Endothelial cell of umbilical vein (primary cell): ENCODE measurements around the gene CCR1.

Source experiments
- CTCF ChIP-seq, 2 donors: IDR thresholded peaks; 1 replicate in 1 of 2; 2 replicates in 1 of 2; pipeline ENCODE4 v1.5.1; 2011; ENCODE audit warnings: low read length in 2 of 2, mild to moderate bottlenecking in 2 of 2, moderate library complexity in 2 of 2, control low read depth in 1 of 2, inconsistent platforms in 1 of 2, low read depth in 1 of 2; ENCODE audit not compliant: insufficient read depth in 1 of 2; ENCODE audit errors: extremely low read depth in 1 of 2
- EZH2 ChIP-seq: IDR thresholded peaks from 2 replicates; pipeline ENCODE4 v1.6.1; 2012; ENCODE audit warnings: borderline replicate concordance, low read depth, mild to moderate bottlenecking, moderate library complexity, low read length, inconsistent platforms; ENCODE audit not compliant: severe bottlenecking
- FOS ChIP-seq: IDR thresholded peaks from 2 replicates; pipeline ENCODE4 v1.6.1; 2011; ENCODE audit warnings: mild to moderate bottlenecking, low read length, moderate library complexity, borderline replicate concordance; ENCODE audit not compliant: insufficient read depth
- GATA2 ChIP-seq: IDR thresholded peaks from 2 replicates; pipeline ENCODE4 v1.7.0; 2011; ENCODE audit warnings: low read depth, mild to moderate bottlenecking, moderate library complexity, mixed read lengths, low read length; ENCODE audit not compliant: insufficient read length, insufficient read depth
- JUN ChIP-seq: IDR thresholded peaks from 2 replicates; pipeline ENCODE4 v1.6.1; 2011; ENCODE audit warnings: borderline replicate concordance, low read depth; ENCODE audit not compliant: insufficient read length, insufficient read depth
- MAX ChIP-seq: IDR thresholded peaks from 2 replicates; pipeline ENCODE4 v1.6.1; 2011; ENCODE audit not compliant: insufficient read depth, insufficient read length
- MYC ChIP-seq: IDR thresholded peaks from one replicate; pipeline ENCODE4 v1.6.1; 2011; ENCODE audit warnings: mild to moderate bottlenecking, low read depth, low read length
- POLR2A ChIP-seq: IDR thresholded peaks from 2 replicates; pipeline ENCODE4 v1.6.1; 2012; ENCODE audit warnings: low read depth, mild to moderate bottlenecking, control low read depth, low read length
- POLR2AphosphoS5 ChIP-seq: IDR thresholded peaks from 2 replicates; pipeline ENCODE4 v1.6.1; 2012; ENCODE audit warnings: low read depth, mild to moderate bottlenecking, control low read depth, low read length, moderate library complexity; ENCODE audit not compliant: insufficient read depth

DNA sequence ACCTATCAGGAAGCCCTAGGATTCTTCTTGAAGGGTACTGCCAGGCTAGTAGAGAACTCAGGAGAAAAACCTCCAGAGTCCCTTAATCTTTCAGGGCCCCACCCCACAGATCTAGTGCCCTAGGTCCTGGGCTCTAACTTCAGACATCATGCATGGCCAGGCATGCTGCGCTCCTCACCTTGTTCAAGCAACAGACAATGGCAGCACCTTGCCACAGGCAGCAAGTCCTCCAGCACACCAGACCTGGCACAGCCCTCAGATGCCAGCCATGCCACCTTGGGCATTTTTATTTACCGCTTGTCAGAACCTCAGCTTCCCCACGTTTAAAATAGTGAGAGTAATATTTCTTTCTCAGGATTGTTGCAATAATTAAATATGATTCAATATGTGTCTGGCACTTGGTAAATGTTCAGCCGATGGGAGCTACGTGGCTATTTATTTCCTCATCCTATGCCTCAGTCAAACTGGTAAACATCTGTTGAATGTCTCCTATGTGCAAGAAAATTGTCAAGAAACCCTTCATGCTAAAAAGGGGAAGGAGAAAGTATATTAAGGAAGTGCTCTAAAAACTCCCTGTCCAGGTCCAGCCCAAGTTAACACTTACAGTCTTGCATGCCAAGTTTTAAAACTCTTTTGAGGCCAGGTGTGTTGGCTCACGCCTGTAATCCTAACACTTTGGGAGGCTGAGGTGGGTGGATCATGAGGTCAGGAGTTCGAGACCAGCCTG lies 14.5 kb upstream of the CCR1 start:
- TF ChIP-seq CTCF (IDR thresholded peaks at IDR 0.05; ENCODE audit: extremely low read depth in 1 of 2, insufficient read depth in 1 of 2, low read depth in 1 of 2, low read length in 2 of 2) (no peak), MAX (no peak), POLR2AphosphoS5 (no peak), JUN (no peak), EZH2 (no peak), POLR2A (no peak), FOS (no peak), GATA2 (no peak), MYC (no peak)
